ENCODE data around the gene PSME4.

Gene PSME4

DNA sequence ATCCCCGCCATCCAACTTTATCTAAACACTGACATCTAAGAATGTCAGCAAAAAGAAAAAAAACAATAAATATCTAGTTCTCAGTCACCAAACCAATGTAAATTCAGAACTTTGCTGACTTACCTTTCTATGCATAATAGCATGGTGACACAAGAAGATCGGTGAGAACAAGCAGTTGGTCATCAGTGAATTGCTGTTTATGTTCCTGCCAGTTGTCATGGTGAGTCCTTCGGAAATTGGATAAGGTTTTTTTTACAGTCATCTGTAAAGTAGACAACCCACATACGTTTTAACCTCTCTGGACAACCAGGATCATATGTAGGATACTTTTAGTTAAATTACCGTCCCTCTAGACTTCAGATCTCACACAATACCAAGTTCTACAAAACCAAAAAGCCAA, 104.8 kb downstream of the PSME4 start:
- Histone ChIP-seq H3K4me3 (ENCODE audit: low read depth in 1 of 2, low read length in 1 of 2) (no peak overlapping the region), H3K4me1 (ENCODE audit: control insufficient read depth in 1 of 2, insufficient read depth in 1 of 2, low read depth in 1 of 2, low read length in 1 of 2) (no peaks in the 10 kb centered on the region), H3K27me3 (no peaks in the 10 kb centered on the region), H3K9me3 (no peaks in the 10 kb centered on the region), H3K27ac (no peak overlapping the region), H3K36me3 (peaks cover 57% of the 10 kb centered on the region)
- no peak for TF ChIP-seq CTCF (IDR thresholded peaks at IDR 0.05)

GRCh38 chr2:53865264-53865663, 105.5 kb downstream of the PSME4 start:
- no peaks in the 10 kb centered on the region for H3K9me3 ChIP-seq
- H3K27ac ChIP-seq, result no peak overlapping the region
- no peak for TF ChIP-seq CTCF (IDR thresholded peaks at IDR 0.05)
- H3K4me3 ChIP-seq (ENCODE audit: low read depth in 1 of 2, low read length in 1 of 2), result no peak overlapping the region
- no peaks in the 10 kb centered on the region for H3K4me1 ChIP-seq (ENCODE audit: control insufficient read depth in 1 of 2, insufficient read depth in 1 of 2, low read depth in 1 of 2, low read length in 1 of 2)
- H3K27me3 ChIP-seq, result no peaks in the 10 kb centered on the region
- peaks cover 52% of the 10 kb centered on the region for H3K36me3 ChIP-seq

- TF ChIP-seq CTCF (IDR thresholded peaks at IDR 0.05), result no peak
- Histone ChIP-seq H3K4me3 (ENCODE audit: low read depth in 1 of 2, low read length in 1 of 2) (no peak overlapping the region), H3K27me3 (no peaks in the 10 kb centered on the region), H3K4me1 (ENCODE audit: control insufficient read depth in 1 of 2, insufficient read depth in 1 of 2, low read depth in 1 of 2, low read length in 1 of 2) (no peaks in the 10 kb centered on the region), H3K9me3 (no peaks in the 10 kb centered on the region), H3K27ac (no peak overlapping the region), H3K36me3 (peaks cover 59% of the 10 kb centered on the region)
These were observed 107.1 kb downstream of the PSME4 start for GRCh38 chr2:53863538-53864227.

DNA sequence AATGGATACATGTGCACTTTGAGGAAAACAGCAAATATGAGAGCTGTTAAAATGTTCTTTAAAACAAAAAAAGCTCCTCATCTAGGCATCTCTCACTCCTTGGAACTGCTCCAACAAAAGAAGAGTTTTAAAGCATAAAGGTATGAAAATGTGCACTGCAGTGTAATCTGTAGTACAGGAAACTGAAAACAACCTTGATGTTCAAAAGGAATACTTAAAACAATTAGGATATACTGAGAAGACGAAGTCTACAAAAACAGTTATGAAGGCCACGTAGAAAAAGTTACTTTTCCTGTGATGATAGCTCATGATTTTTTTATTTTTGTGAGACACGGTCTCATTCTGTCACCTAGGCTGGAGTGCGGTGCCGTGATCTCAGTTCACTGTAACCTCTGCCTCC, 109.0 kb downstream of the PSME4 start:
- no peaks in the 10 kb centered on the region for H3K27me3 ChIP-seq
- no peak overlapping the region for H3K27ac ChIP-seq
- H3K36me3 ChIP-seq, result peaks cover 50% of the 10 kb centered on the region
- H3K4me3 ChIP-seq (ENCODE audit: low read depth in 1 of 2, low read length in 1 of 2), result no peak overlapping the region
- H3K9me3 ChIP-seq, result no peaks in the 10 kb centered on the region
- TF ChIP-seq CTCF (IDR thresholded peaks at IDR 0.05), result no peak
- H3K4me1 ChIP-seq (ENCODE audit: control insufficient read depth in 1 of 2, insufficient read depth in 1 of 2, low read depth in 1 of 2, low read length in 1 of 2), result no peaks in the 10 kb centered on the region

GRCh38 chr2:53859206-53860181, 111.3 kb downstream of the PSME4 start, which contains the start of gene GPR75:
Gene GPR75, minus strand, starts transcription at chr2:53859967. Its CDS starts 5,211 bp downstream, at chr2:53854756.
- TF ChIP-seq CTCF (IDR thresholded peaks at IDR 0.05), result no peak
- Histone ChIP-seq H3K9me3 (no peaks in the 10 kb centered on the region), H3K36me3 (peaks cover 27% of the 10 kb centered on the region), H3K4me1 (ENCODE audit: control insufficient read depth in 1 of 2, insufficient read depth in 1 of 2, low read depth in 1 of 2, low read length in 1 of 2) (no peaks in the 10 kb centered on the region), H3K27ac (no peak within 1 kb of the TSS), H3K27me3 (no peaks in the 10 kb centered on the region), H3K4me3 (ENCODE audit: low read depth in 1 of 2, low read length in 1 of 2) (no peak within 1 kb of the TSS)
